Body of pancreas (tissue), 4 donors: Measurements from ENCODE around the gene PREB. TPM values are rescaled to one million over a fixed set of nuclear protein-coding genes. Genes with fewer than 3 reads are reported as not detected.

Experiments used
- ATAC-seq: fragments of 150-250 bp; one replicate; pipeline ENCODE4 v1.9.1; 2016
- DNase-seq, 4 donors: peaks; one replicate each; pipeline ENCODE4 v3.0.0-alpha.2; 2019
- H3K27ac ChIP-seq, 4 donors: fragments of 200-600 bp; sonication (generic); 1 replicate in 3 of 4; 2 replicates in 1 of 4; pipeline versions ENCODE4 v1.5.1 to v1.6.1; 2016 to 2019; ENCODE audit warnings: mild to moderate bottlenecking in 1 of 4, mixed read lengths in 1 of 4, moderate library complexity in 1 of 4
- H3K27me3 ChIP-seq, 2 donors: fragments of 200-600 bp; sonication (generic); one replicate each; pipeline ENCODE4 v1.6.0; 2016; ENCODE audit warnings: mild to moderate bottlenecking in 1 of 2
- H3K36me3 ChIP-seq, 2 donors: fragments of 200-600 bp; sonication (generic); replicated peaks in 1 of 2; 2 replicates each; pipeline ENCODE4 v1.5.1; 2016; ENCODE audit warnings: low read depth in 2 of 2; ENCODE audit not compliant: insufficient read depth in 1 of 2
- H3K4me1 ChIP-seq: fragments of 200-600 bp; sonication (generic); one replicate; pipeline ENCODE4 v1.6.0; 2016
- H3K4me3 ChIP-seq, 2 donors: fragments of 200-600 bp; sonication (generic); 1 replicate in 1 of 2; 2 replicates in 1 of 2; pipeline ENCODE4 v1.5.1; 2016 to 2019
- H3K9me3 ChIP-seq, 3 donors: fragments of 200-600 bp; sonication (generic); 1 replicate in 2 of 3; 2 replicates in 1 of 3; pipeline ENCODE4 v1.5.1; 2016
- CTCF ChIP-seq, 7 experiments: fragments of 450-650 bp in 4 of 7; fragments of 200-600 bp in 3 of 7; sonication (generic) in 3 of 7; IDR thresholded peaks; one replicate each; pipeline ENCODE4 v1.5.1; 2016 to 2019; ENCODE audit warnings: antibody characterized with exemption in 7 of 7
- POLR2A ChIP-seq, 3 donors: fragments of 450-650 bp; IDR thresholded peaks; one replicate each; pipeline ENCODE4 v1.6.1; 2016; ENCODE audit warnings: antibody characterized with exemption in 3 of 3, mild to moderate bottlenecking in 2 of 3
- WGBS, 2 donors: methylation state at CpG; one replicate each; pipeline ENCODE4 v1.1.5; 2017; 5-methylcytosine and 5-hydroxymethylcytosine counted together
- intact Hi-C: fragments of 100-400 bp; cut with DNase I; formaldehyde crosslinking; loops from one replicate; pipeline ENCODE4 v1.15.1; 2023
- total RNA-seq, 2 donors: library from RNA; depleted of rRNA; stranded (reverse); fragments of >200 nt; gene quantifications; one replicate each; pipeline ENCODE4 v1.1.0, GENCODE V29; 2016

Gene PREB
- total RNA-seq, 2 donors from 2014 or later: 56.3 to 103 TPM

GRCh38 chr2:27097341-27097740 lies 37.1 kb downstream of the PREB start:
- intact Hi-C loops: loop anchor here (10.0 kb wide), 1 partner anchor 207 kb away; the partner anchor contains the start of gene UCN
- Histone ChIP-seq H3K36me3 (no peaks in the 10 kb centered on the region), H3K4me1 (peaks cover 24% of the 10 kb centered on the region), H3K27ac (no peak overlapping the region), H3K27me3 (no peaks in the 10 kb centered on the region), H3K4me3 (no peak overlapping the region), H3K9me3 (no peaks in the 10 kb centered on the region)
- ATAC-seq (no peak), DNase-seq (no peak)
- WGBS, 2 donors: 90 to 91% methylated on average over 14 of the region's 14 CpGs
- TF ChIP-seq POLR2A (IDR thresholded peaks at IDR 0.05) (no peak), CTCF (IDR thresholded peaks at IDR 0.05) (no peak)

GRCh38 chr2:27096748-27097297 lies 37.6 kb downstream of the PREB start:
- no peak overlapping the region for H3K4me3 ChIP-seq
- 45 to 46% methylated on average over 3 of the region's 3 CpGs for WGBS, 2 donors
- H3K36me3 ChIP-seq: no peaks in the 10 kb centered on the region
- no peaks in the 10 kb centered on the region for H3K9me3 ChIP-seq
- H3K27ac ChIP-seq: peak overlapping the region in 3 of 4 donors; percentile 5 to 50 (median 15)
- DNase-seq: no peak
- TF ChIP-seq POLR2A (IDR thresholded peaks at IDR 0.05) (no peak), CTCF (IDR thresholded peaks at IDR 0.05) (no peak)
- no peaks in the 10 kb centered on the region for H3K27me3 ChIP-seq
- intact Hi-C loops: loop anchor here (10.0 kb wide), 1 partner anchor 208 kb away; the partner anchor contains the start of gene UCN
- ATAC-seq: no peak
- H3K4me1 ChIP-seq: peaks cover 24% of the 10 kb centered on the region

- peak; percentile 72 to 82 (median 81) for DNase-seq
- no peaks in the 10 kb centered on the region for H3K9me3 ChIP-seq
- H3K27ac ChIP-seq: peak overlapping the region; percentile 5 to 51 (median 34)
- 15 to 26% methylated on average over 9 to 18 of the region's 18 CpGs for WGBS, 2 donors
- no peaks in the 10 kb centered on the region for H3K36me3 ChIP-seq
- no peak overlapping the region for H3K4me3 ChIP-seq
- no peaks in the 10 kb centered on the region for H3K27me3 ChIP-seq
- peaks cover 24% of the 10 kb centered on the region for H3K4me1 ChIP-seq
- intact Hi-C loops: loop anchor here (10.0 kb wide), 1 partner anchor 209 kb away; the partner anchor contains the start of gene UCN
- peak; percentile 87 for ATAC-seq
- TF ChIP-seq CTCF (IDR thresholded peaks at IDR 0.05) (no peak), POLR2A (IDR thresholded peaks at IDR 0.05) (no peak)
These were observed 38.4 kb downstream of the PREB start for GRCh38 chr2:27095745-27096651.

GRCh38 chr2:27095427-27095744 lies 39.0 kb downstream of the PREB start:
- 83% methylated on average over 2 of the region's 2 CpGs; no CpG with 5 or more reads in 1 of the 2 donors for WGBS, 2 donors
- no peaks in the 10 kb centered on the region for H3K9me3 ChIP-seq
- DNase-seq (no peak), ATAC-seq (no peak)
- H3K4me1 ChIP-seq: peaks cover 24% of the 10 kb centered on the region
- H3K27ac ChIP-seq: peak overlapping the region in 3 of 4 donors; percentile 5 to 51 (median 50)
- no peaks in the 10 kb centered on the region for H3K27me3 ChIP-seq
- intact Hi-C loops: loop anchor here (10.0 kb wide), 1 partner anchor 209 kb away; the partner anchor contains the start of gene UCN
- no peak overlapping the region for H3K4me3 ChIP-seq
- H3K36me3 ChIP-seq: no peaks in the 10 kb centered on the region
- no peak for TF ChIP-seq CTCF (IDR thresholded peaks at IDR 0.05)
- no peak for TF ChIP-seq POLR2A (IDR thresholded peaks at IDR 0.05)
